GM18867 (cell line): Measurements from ENCODE around the gene HSPA1B.
"Not testable (repeated sequence)": the region's sequence is repeated elsewhere in the genome, so short reads cannot be mapped to it uniquely, and the experiment has no call there.

Experiments used
- ATAC-seq: cut with Tn5 transposase; IDR thresholded peaks from one replicate; pipeline ENCODE4 v1.9.1; 2021; ENCODE audit warnings: mild to moderate bottlenecking, moderate library complexity; ENCODE audit not compliant: unreplicated experiment

The HSPA1B gene

GRCh38 chr6:31825553-31825952 lies 2.0 kb upstream of the HSPA1B start:
- ATAC-seq = no peak

- peak; percentile 13 for ATAC-seq
These were observed 699 bp upstream of the HSPA1B start for GRCh38 chr6:31826793-31827285.

- ATAC-seq = no peak
These were observed 2.2 kb downstream of the HSPA1B start for GRCh38 chr6:31829633-31830283.

GRCh38 chr6:31830886-31831335 lies 3.4 kb downstream of the HSPA1B start:
- ATAC-seq = no peak

- no peak for ATAC-seq
These were observed 4.0 kb downstream of the HSPA1B start for GRCh38 chr6:31831350-31832215.

GRCh38 chr6:31834367-31835250 lies 7.1 kb downstream of the HSPA1B start:
- ATAC-seq = peak; percentile 39

GRCh38 chr6:31836047-31836473 lies 8.5 kb downstream of the HSPA1B start:
- ATAC-seq = no peak

GRCh38 chr6:31836474-31837368 lies 9.2 kb downstream of the HSPA1B start:
- ATAC-seq = no peak

- no peak for ATAC-seq
These were observed 10.0 kb downstream of the HSPA1B start for GRCh38 chr6:31837369-31838113.

GRCh38 chr6:31838114-31838553 lies 10.6 kb downstream of the HSPA1B start:
- not testable (repeated sequence) for ATAC-seq

- no peak for ATAC-seq
These were observed 11.4 kb downstream of the HSPA1B start for GRCh38 chr6:31838968-31839367.

- ATAC-seq = not testable (repeated sequence)
These were observed 12.2 kb downstream of the HSPA1B start for GRCh38 chr6:31839779-31840126.

- ATAC-seq = no peak
These were observed 14.5 kb downstream of the HSPA1B start for GRCh38 chr6:31842053-31842452.

- ATAC-seq = no peak
These were observed 17.0 kb downstream of the HSPA1B start for GRCh38 chr6:31844507-31844906.

- no peak for ATAC-seq
These were observed 19.9 kb downstream of the HSPA1B start for GRCh38 chr6:31847276-31847978.

- ATAC-seq = no peak
These were observed 23.4 kb downstream of the HSPA1B start for GRCh38 chr6:31850765-31851484.

GRCh38 chr6:31851485-31851832 lies 23.9 kb downstream of the HSPA1B start:
- no peak for ATAC-seq
